HG02571 (cell line): ENCODE data around the gene HRH2.
"Not testable (repeated sequence)": the region's sequence is repeated elsewhere in the genome, so short reads cannot be mapped to it uniquely, and the experiment has no call there.

Experiments used
- ATAC-seq: cut with Tn5 transposase; IDR thresholded peaks from one replicate; pipeline ENCODE4 v1.9.1; 2021; ENCODE audit warnings: mild to moderate bottlenecking, moderate library complexity; ENCODE audit not compliant: unreplicated experiment

The HRH2 gene

DNA sequence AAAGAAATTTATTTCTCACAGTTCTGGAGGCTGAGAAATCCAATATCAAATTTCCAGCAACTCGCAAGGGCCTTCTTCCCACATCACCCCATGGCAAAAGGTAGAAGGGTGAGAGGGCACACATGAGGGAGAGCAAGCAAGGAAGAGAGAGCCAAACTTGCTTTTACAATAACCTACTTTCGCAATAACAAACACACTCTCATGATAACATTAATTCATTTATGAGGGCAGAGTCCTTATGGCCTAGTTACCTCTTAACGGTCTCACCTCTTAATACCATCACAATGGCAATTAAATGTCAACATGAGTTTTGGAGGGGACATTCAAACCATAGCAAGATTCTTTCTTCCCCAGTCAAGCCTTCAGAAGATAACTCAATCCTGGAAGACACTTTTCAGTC lies 11.6 kb upstream of the HRH2 start:
- ATAC-seq, result no peak

DNA sequence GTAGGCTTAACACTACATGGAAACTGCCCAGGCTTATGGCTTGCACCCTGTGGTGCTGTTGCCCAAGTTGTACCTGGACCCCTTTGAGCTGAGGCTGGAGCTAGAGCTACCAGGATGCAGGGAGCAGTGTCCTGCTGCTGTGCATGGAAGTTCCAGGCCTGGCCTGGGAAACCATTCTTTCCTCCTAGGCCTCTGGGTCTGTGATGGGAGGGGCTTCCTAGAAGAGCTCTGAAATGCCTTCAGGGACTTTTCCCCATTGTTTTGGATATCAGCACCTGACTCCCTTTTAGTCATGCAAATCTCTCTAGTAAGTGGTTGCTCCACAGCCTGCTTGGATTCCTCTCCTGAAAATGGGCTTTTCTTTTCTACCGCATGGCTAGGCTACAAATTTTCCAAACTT lies 7.9 kb upstream of the HRH2 start:
- ATAC-seq, result no peak

DNA sequence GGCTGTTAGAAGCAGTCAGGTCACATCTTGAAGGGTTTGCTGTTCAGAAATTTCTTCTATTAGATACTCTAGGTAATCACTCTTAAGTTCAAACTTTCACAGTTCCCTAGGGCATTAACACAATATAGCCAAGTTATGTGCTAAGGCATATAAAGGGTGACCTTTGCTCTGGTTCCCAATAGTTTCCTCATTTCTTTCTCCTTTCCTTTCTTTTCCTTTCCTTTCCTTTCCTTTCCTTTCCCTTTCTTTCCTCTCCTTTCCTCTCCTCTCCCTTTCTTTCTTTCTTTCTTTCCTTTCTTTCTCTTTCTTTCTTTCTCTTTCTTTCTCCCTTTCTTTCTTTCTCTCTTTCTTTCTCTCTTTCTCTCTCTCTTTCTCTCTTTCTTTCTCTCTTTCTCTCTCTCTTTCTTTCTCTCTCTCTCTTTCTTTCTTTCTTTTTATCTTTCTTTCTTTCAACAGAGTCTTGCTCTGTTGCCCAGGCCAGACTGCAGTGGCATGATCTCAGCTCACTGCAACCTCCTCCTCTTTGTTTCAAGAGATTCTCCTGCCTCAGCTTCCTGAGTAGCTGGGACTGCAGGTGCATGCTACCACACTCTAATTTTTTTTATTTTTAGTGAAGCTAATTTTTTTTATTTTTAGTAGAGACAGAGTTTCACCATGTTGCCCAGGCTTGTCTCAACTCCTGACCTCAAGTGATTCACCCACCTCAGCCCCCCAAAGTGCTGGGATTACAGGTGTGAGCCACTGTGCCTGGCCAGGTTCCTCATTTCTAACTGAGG lies 7.3 kb upstream of the HRH2 start:
- ATAC-seq, result not testable (repeated sequence)

DNA sequence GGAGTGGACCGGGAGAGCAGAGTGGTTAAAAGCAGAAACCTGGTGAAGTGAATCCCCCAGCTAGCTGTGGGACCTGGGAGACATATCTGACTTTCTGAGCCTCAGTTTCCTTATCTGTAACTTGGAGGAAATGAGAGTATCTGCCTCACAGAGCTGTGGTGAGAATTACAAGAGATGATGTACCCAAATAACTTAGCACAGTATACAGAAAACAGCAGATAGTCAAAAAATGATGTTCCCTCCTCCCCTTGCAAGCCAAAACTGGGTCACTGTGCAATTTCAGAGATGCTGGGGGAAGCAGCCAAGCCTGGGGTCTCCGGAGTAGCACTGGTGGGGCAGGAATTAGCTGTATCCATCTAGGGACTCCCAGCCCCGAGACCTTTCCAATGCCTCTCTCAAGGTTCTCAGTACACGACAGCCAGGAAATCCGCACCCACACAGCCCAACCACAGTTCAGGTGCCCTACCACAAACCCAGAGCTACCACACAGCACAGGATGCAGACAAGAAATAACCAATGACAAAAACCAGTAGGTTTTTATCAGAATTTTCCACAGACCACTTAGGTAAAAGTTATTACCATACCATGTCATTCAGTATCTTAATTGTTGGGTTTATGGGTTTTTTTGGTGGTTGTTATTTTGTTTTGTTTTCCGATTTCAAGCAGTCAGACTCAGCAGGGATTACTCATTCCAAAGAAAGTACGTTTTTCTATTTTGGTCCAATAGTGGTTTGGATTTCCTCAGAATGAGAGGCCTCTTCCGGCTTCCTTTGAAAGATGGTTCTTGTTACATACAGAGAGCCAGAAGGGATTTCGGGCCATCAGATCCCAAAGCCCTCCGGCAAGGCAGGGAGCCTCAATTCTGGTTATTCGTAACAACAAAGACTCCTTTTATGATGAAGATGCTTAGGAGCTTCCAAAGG lies 4.9 kb upstream of the HRH2 start:
- no peak for ATAC-seq

DNA sequence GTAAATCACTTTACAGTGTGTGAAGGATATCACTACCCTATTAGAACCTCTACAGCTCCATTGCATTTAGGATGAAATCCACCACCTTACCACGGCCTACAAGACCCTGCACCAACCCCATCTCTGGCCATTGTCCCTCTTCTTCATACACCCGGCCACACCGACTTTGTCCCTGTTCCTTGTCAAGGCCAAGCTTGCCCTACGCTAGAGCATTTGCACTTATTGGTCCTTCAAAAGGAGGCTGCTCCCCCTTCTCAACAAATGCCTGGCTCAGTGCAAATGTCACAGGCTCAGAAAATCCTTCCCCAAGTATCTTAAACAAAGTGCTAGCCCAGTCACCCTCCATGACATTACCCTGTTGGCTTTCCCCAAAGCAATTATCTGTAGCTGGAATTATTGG lies 4.1 kb upstream of the HRH2 start:
- ATAC-seq, result no peak

DNA sequence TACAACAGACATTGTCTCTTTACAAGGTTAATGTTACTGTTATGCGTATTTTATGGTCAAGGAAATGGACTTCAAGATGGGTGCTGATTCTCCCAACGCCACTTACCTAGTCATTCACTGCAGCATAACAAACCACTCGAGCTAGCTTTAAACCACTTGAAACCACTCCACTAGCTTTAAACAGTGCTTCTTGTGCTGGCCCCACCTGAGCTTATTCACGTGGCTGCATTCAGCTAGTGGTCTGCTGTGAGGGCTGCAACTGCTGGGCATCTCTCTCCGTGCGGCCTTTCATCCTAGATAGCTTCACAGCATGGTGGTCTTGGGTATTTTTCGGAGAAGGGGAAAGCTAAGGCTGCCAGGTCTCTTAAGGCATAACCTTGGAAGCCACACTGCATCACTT lies 3.5 kb upstream of the HRH2 start:
- ATAC-seq, result no peak

DNA sequence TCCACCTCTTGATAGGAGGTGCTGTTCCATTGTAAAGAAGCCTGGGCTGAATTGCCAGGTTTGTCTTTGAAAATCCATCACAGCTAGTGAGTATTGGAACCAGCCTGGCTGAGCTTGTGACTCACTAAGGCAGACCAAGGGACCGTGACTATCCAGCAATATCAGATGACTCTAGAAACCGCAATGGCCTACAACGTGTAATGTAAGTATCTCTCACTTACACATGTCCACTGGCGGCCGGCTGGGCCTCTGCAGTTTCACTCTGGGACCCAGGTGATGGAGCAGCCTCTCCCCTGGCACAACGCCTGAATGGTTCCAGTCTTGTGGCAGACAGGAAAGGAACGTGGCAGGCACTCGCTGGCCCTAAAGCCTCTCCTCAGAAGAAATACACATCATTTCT lies 3.1 kb upstream of the HRH2 start:
- no peak for ATAC-seq

DNA sequence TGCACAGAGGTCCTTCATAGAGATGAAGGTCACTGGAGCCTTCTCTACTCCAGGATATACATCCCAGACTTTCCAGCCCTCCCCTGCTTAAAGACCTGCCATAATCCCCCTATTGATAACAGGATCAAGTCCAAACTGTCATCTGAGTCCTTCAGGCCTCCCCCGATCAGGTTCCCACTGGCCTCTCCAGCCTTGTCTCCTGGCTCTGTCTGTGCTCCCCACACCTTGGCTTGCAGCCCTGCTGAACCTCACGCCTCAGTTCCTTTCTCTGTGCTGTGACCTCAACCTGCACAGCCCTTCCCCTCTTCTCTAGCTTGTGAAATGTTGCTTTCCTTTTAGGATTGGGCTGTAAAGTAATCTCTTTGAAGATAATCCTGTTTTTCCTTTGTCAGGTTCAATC lies 2.5 kb upstream of the HRH2 start:
- no peak for ATAC-seq

DNA sequence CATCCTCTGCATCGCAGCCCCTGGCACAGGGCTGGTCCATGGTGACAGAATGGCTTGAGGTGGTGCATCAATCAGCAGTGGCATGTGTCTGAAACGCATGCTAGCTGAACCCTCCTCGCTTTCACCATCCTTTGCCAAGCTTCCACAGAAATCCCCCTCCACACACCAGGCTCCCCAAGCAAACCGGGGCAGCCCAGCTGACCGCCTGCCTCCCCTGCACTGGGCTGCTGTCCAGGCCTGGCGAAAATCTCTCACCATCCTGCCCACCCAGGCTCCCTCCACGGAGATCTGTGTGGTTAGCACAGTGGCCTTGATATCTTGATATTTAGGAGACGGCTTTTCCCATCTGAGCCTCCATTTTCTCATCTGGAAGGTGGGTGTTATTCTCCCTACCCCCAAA lies 905 bp upstream of the HRH2 start:
- no peak for ATAC-seq

DNA sequence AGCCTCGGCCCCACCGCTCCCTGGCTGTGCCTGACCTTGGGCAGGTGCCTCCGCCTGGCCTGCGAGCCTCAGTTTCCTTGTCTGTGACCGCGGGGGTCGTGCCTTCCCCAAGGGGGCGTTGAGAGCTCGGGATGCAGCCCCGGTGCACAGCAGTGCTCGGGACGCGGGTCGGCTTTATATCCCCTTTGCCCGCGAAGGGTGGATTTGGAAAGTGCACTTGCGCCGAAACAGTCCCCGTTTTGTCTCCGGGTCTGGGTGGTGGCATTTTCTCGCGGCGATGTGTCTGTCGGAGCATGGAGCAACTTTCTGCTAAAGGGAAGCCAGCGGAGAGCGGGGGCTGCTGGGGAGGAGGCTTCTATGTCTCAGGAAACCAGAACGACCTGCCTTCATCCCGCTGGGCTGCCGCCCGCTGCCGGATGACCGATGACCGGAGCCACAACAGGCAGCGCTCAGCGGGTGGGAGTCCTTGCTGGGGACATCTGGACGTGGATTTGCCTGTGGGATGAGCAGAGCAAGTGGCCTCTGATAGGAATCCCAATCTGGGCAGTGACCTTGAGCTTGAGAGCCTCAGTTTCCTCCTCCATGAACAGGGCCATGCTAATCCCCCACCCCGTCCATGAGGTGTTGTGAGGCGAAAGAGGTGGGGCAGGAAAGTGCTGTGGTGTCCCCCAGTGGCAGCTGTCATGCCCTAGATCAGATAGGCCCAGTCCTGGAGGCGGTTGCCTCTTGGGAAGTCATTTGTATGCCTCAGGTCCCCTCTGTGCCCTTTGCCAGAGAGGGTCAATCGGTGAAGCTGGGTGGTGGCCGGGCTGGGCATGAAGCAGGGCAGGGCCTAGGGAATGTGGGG lies 651 bp downstream of the HRH2 start:
- no peak for ATAC-seq

DNA sequence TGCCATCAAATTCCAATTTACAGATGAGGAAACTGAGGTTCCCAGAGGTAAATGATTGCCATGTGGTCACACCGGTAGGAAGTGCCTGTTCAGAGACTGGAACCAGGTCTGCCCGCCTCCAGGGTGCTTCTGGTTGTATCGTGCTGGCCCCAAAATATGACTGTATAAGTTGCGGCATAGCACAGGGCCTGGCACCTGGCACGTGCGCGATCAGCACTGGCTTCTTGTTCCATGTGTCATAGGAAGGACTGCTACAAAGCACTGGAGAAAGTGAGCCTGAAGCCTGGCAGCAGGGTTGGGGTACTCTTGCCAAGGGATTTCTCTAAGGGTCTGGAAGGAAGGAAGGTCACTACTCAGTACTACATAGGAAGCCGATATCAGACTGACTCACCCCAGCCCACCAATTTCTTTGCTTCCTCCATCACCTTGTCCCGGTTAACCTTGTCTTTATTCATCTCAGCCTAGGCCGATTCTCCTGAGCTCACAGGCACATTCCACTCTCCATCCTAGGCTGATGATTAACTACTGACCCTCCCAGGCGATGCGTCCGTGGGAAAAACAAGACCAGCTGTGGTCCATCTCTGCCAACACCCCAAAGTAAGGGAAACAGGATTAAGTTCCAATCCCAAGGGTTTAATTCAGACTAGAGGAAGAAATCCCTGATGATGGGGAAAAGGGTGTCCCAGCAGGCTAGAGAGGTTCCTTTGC lies 1.8 kb downstream of the HRH2 start:
- no peak for ATAC-seq

DNA sequence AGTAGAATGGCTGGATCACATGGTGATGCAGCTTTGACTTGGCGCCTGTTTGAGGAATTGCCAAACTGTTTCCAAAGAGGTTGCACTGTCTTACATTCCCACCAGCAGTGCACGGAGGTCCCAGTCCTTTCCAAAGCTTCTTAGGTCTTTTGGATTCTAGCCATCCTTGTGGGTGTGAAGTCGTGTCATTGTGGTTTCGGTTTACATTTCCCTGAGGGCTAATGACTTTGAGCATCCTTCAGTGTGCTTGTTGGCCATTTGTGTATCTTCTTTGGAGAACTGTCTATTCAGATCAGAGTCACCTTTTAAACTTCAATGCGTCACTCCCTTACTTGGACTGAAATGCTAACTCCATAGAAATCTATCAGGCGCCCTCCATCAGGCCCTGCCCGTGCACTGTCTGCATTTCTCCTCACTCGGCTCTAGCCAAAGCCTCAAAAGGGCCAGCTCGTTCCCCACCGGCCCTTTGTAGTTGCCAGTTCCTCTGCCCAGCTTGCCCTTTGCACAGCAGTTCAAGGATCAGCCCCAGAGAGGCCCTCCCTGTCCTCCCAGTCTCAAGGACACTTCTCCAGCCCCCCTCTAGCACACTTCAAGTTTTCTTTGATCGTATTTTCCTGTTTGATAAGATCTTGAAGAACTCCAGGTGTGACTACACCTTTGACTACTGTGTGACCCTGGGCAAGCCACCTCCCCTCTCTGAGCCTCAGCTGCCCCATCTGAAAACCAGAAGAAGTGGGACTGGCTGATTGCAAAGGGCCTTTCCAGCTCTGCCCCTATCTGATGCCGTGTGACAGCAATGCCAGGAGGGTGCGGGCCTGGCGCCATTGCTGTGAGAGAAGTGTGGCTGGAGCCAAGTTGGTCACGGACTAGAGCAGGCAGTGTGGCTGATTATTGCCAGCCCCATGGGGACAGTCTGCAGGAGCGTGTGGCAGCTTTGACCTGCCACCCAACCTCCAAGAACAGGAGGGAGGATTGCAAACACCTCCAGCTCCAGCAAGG lies 5.6 kb downstream of the HRH2 start:
- ATAC-seq, result no peak

DNA sequence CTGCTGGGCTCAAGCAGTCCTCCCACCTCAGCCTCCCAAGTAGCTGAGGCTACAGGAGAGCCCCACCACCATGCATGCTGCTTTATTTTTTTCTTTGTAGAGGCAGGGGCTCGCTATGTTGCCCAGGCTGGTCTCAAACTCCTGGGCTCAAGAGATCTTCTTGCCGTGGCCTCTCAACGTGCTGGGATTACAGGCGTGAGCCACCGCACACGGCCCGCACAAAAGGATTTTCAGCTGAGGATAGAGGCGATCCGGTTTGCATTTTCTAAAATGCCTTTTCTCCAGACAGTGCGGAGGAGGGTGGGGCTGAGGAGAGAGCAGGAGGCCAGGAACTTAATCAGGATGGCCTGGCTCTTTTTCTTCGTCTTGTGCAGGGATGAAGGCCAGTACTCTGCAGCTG lies 6.9 kb downstream of the HRH2 start:
- no peak for ATAC-seq

DNA sequence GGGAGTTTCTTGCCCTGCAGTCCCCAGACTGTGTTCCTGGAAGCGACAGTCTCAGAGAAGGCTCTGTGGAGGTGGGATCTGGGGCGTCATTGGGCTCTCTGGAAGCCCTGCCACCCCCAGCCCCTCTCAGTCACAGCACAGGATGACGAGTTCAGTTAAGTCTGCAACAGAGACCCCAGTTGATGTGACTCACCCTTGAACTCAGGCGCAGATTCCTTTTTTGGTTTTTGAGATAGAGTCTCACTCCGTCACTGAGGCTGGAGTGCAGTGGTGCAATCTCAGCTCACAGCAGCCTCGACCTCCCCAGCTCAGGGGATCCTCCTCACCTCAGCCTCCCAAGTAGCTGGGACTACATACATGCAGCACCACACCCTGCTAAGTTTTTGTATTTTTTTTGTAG lies 8.3 kb downstream of the HRH2 start:
- no peak for ATAC-seq

DNA sequence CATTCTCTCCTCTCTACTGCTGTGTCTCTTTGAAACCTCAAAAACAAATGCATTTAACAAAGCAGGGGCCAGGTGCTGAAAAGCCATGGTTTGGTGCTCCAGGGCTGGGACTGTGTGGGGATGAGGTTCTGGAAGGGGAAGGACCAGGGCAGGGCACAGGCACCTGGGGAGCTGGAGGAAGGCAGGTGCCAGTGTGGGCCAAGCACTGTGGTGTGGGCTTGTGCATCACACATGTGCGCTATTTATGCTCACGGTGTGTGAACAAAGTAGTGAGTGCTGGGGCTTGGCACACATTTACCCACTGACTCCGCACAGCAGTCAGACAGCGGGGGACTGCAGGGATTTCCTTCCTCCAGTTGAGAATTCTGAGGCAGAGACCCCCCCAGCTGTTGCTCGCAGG lies 10.1 kb downstream of the HRH2 start:
- no peak for ATAC-seq

DNA sequence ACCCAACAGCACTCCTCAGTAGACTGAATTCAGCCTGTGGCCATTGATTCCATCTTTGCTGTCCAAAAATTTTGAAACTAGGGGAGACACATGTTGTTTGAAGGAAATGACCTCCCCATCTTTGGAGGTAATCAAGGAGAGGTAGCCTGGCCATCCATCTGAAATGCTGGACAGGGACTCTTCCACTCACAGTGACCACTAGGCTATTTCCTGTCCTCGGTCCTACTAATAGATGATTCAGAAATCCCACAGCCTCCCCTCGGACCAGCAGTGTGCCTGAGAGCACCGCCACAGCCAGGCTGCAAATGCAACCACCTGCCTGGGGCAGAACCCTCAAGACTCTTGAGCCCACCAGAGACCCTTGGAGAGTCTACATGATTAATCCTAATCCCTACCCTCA lies 12.5 kb downstream of the HRH2 start:
- no peak for ATAC-seq

DNA sequence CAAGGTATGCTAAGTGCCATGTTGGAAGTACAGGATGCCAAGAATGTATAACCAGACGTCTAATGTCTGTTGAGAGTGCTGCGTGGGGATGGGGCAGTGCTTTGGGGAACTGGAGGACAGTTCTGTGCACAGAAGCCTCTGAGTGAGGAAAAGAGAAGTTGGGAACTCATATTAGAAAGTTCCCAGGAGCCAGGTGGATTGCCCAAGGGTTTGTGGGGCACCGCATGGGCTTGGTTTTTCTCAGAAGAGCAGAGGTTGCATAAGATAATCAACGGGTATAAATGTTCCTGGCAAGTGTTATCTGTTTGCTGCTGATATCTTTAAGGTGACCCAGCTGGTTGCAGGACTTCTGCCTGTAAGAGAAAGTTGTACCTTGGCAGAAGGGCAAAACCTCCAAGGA lies 13.1 kb downstream of the HRH2 start:
- ATAC-seq, result no peak

DNA sequence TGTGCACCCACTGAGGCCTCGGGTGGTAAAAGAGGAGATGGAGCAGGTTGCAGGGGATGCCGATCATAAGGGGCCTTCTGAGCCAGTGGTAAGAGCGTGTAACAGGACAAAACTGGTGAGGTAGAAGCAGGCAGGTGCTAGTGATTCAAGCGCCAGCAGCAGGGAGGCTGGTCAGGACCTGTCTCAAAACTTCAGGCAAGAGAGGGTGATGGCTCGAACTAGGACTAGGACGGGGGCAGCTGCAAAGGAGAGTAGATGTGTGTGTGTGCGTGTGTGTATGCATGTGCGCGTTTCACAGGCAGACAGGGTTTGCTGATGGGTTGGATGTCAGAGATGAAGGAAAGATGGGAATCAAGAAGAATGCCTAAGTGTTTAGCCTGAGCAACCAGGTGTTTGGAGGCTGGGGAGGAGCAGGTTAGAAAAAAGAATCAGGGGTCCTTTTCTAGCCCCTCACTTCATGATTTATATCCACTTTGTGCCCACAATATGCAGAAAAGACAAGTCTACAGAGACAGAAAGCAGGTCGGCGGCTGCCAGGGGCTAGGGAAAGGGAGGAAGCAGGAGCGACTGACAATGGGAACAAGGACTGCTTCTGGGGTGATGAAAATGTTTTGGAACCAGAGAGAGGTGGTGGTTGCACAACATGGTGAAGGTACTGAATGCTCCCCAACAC lies 15.2 kb downstream of the HRH2 start:
- no peak for ATAC-seq

DNA sequence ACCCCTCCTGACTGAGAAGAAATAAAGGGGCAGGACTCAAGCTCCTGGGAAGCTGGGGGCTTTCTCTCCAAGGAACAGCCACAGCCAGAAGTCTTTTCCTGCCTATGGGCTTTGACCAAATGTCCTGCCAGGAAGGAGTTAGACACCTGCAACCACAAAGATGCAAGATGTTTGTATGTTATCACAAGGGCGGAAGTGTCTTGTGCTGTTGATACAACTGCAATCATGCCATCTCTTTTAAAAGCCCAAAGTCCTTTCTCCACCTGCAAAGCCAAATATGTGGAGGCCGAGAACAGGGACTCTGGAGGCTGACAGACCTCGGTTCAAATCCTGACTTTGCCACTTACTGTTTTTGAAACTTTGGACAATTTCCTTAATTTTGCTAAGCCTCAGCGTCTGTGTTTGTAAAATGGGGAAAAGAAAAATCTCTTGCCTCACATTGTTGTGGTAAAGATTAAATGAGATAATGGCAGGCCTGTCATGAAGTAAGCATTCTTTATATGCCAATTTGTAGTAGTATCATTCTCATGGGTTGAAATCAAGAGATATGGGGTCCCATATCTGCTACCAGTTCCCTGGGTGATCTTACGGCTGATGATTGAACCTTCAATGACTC lies 17.0 kb downstream of the HRH2 start:
- ATAC-seq, result no peak
